Measurements from ENCODE around the gene CDK14.

DNA sequence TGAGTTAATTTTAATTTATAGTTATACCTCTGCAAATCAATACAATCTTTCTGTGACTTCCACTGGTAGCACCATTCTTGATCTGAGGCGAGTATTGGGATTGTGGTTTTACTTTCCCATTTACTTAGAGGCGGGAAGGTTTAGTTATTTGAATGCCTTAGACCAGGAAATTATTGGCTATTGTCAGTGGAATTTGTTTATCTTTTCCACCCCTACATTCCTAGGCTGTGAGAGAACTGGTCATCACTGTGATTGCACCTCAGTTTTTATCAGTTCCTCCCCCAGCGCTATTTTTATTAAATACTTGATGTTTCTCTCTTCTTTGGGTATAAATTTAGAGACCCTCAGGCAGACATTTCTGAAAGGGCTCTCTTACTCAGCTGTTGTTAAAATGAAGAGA is 29.9 kb downstream of the CDK14 start:
- TF ChIP-seq POLR2A (IDR thresholded peaks at IDR 0.05) = no peak
- TF ChIP-seq, protein P1, sequence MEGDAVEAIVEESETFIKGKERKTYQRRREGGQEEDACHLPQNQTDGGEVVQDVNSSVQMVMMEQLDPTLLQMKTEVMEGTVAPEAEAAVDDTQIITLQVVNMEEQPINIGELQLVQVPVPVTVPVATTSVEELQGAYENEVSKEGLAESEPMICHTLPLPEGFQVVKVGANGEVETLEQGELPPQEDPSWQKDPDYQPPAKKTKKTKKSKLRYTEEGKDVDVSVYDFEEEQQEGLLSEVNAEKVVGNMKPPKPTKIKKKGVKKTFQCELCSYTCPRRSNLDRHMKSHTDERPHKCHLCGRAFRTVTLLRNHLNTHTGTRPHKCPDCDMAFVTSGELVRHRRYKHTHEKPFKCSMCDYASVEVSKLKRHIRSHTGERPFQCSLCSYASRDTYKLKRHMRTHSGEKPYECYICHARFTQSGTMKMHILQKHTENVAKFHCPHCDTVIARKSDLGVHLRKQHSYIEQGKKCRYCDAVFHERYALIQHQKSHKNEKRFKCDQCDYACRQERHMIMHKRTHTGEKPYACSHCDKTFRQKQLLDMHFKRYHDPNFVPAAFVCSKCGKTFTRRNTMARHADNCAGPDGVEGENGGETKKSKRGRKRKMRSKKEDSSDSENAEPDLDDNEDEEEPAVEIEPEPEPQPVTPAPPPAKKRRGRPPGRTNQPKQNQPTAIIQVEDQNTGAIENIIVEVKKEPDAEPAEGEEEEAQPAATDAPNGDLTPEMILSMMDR (IDR thresholded peaks at IDR 0.05) = no peak

Data from stomach (tissue), 4 donors.